Heart right ventricle (tissue), 16 donors: ENCODE results near the gene TACR1. TPM values are rescaled to one million over a fixed set of nuclear protein-coding genes. Genes with fewer than 3 reads are reported as not detected.
"Not testable (repeated sequence)": the region's sequence is repeated elsewhere in the genome, so short reads cannot be mapped to it uniquely, and the experiment has no call there.

Source experiments
- ATAC-seq, 8 donors: fragments of 200-7000 bp; cut with Tn5 transposase; one replicate each; pipeline ENCODE4 v1.9.1; 2020; ENCODE audit warnings: mild to moderate bottlenecking in 8 of 8, moderate library complexity in 8 of 8, moderate number of reproducible peaks in 1 of 8
- DNase-seq, 2 donors: peaks; one replicate each; pipeline ENCODE4 v3.0.0-alpha.2; 2020
- H3K27ac ChIP-seq, 10 donors: fragments of 200-600 bp; sonication (generic) in 2 of 10; one replicate each; pipeline versions ENCODE4 v1.5.0 to v1.8.0; 2020 to 2022; ENCODE audit warnings: mild to moderate bottlenecking in 3 of 10
- H3K27me3 ChIP-seq, 7 donors: fragments of 200-600 bp; one replicate each; pipeline ENCODE4 v1.8.0; 2021 to 2022; ENCODE audit warnings: mild to moderate bottlenecking in 2 of 7
- H3K36me3 ChIP-seq, 9 donors: fragments of 200-600 bp; sonication (generic) in 1 of 9; one replicate each; pipeline versions ENCODE4 v1.5.0 to v1.8.0; 2020 to 2022; ENCODE audit warnings: mild to moderate bottlenecking in 2 of 9
- H3K4me1 ChIP-seq, 9 donors: fragments of 200-600 bp; sonication (generic) in 1 of 9; one replicate each; pipeline versions ENCODE4 v1.5.0 to v1.8.0; 2020 to 2022; ENCODE audit warnings: mild to moderate bottlenecking in 4 of 9
- H3K4me3 ChIP-seq, 10 donors: fragments of 200-600 bp; sonication (generic) in 2 of 10; one replicate each; pipeline versions ENCODE4 v1.5.0 to v1.8.0; 2020 to 2022; ENCODE audit warnings: mild to moderate bottlenecking in 7 of 10, moderate library complexity in 2 of 10
- H3K9me3 ChIP-seq, 11 donors: fragments of 200-600 bp in 10 of 11; sonication (generic) in 2 of 11; one replicate each; pipeline versions ENCODE4 v1.5.0 to v1.8.0; 2013 to 2022; ENCODE audit warnings: mild to moderate bottlenecking in 2 of 11, control low read depth in 1 of 11, moderate library complexity in 1 of 11
- CTCF ChIP-seq, 9 donors: fragments of 200-600 bp; sonication (generic) in 2 of 9; IDR thresholded peaks; one replicate each; pipeline versions ENCODE4 v1.5.0 to v1.8.0; 2021 to 2022; ENCODE audit warnings: antibody characterized with exemption in 9 of 9, mild to moderate bottlenecking in 5 of 9, moderate library complexity in 1 of 9
- WGBS, 2 donors: extraction: QIAGEN DNeasy Blood & Tissue Kit; methylation state at CpG; one replicate each; pipeline ENCODE4 v1.1.7; 2013; ENCODE audit warnings: inconsistent platforms in 1 of 2; 5-methylcytosine and 5-hydroxymethylcytosine counted together
- intact Hi-C, 10 donors: fragments of 100-400 bp; cut with DNase I; formaldehyde crosslinking; loops; one replicate each; pipeline versions ENCODE4 v1.11.1 to v1.14.2; 2022
- polyA plus RNA-seq, 2 donors: library from polyadenylated mRNA; stranded (reverse); fragments of 200-250 nt; gene quantifications; one replicate each; pipeline ENCODE4 v1.2.3, GENCODE V29; 2013
- total RNA-seq, 10 donors: library from RNA; stranded (reverse); fragmentation: NEBNext Ultra II Directional in 3 of 10; extraction: Animal tissue kit (Norgen Biotek cat#: 25700) in 3 of 10; gene quantifications; one replicate each; pipeline versions ENCODE4 v1.2.1 to v1.2.4, GENCODE V29; 2021 to 2023
- donor health status: Arrhythmogenic right ventricular cardiomyopathy.
- donor health status: ischemic (EF 13 %, LVEDD 7.1; RV severe dilation, severe dysfunction).
- donor health status: healthy with polysubstance abuse.
- donor health status: DM: no; HTN: yes; CAD: no.
- donor health status: DM: no; HTN: no; CAD: no.
- donor health status: ischemic (EF 25% LVEDD 6.9; RV normal size, moderate dysfunction).
- donor health status: ischemic (EF 25% LVEDD 5.7; RV mildly dilated, moderate dysfunction).
- donor health status: healthy.
- donor health status: DM: yes; HTN: yes; CAD: no.
- donor health status: Ischemic cardiomyopathy.
- donor health status: ischemic (EF 35%, LVEDD 5.7; RV mildly dilated, moderate dysfunction).
- donor health status: nonischemic (EF 11% LVEDD 7.7; RV severe dilation, severe dysfunction).
- donor health status: DM: yes; HTN: yes; CAD: no.
- donor health status: PGD.
- donor health status: ischemic (EF 29% LVEDD 5.4; RV normal size, mild dysfunction).
- donor health status: nonischemic (EF 23%, LVEDD 6.1; RV moderate dilation, normal function).

Gene TACR1
- total and polyA plus RNA-seq, 12 donors = 0.06 to 0.38 (median 0.17) TPM; not detected in 3

DNA sequence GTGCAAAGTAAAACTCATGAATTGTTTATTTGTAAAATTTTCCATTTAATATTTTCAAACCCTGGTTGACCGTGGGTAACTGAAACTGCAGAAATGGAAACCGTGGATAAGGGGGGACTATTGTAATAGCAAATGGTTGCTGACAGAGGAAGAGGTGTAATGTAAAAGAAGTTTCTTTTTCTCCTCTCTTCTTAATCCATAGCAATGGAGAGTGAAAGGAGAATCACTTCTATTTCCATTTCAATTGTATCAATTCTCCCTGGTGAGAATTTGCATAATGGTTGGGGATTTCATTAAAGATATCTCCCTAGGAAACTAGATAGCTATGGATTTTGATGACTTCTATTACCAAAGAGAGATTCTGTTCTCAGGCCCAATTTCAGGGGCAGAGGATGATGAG is 24.8 kb downstream of the TACR1 start:
- intact Hi-C loops = no loop called here
- no peaks in the 10 kb centered on the region for H3K36me3 ChIP-seq
- DNase-seq (no peak), ATAC-seq (no peak)
- H3K4me3 ChIP-seq = no peak overlapping the region
- no peak overlapping the region for H3K27ac ChIP-seq
- no peaks in the 10 kb centered on the region for H3K4me1 ChIP-seq
- no peaks in the 10 kb centered on the region for H3K27me3 ChIP-seq
- no peaks in the 10 kb centered on the region for H3K9me3 ChIP-seq
- WGBS, 2 donors = 58 to 74% methylated on average over 2 of the region's 2 CpGs
- TF ChIP-seq CTCF (IDR thresholded peaks at IDR 0.05) = no peak

DNA sequence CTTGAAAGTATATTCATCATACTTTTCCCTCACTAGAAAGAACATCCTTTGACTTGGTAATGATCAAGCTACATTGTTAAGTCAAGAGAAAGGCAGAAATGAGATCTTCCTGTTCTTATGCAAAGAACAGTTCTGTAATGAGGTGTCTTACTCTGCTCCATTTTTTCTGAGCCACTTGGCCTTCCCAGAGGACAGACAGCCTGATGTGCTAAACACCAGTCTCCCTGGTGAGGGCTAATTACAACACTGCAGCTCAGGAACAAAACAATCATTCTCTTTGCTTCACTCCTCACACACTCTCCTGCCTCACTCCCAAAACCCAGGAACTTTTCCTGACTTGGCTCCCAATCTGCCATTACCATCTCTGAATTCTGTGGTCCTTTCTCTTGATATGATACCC is 25.6 kb downstream of the TACR1 start:
- no peak overlapping the region for H3K4me3 ChIP-seq
- no peaks in the 10 kb centered on the region for H3K4me1 ChIP-seq
- intact Hi-C loops = no loop called here
- ATAC-seq (no peak), DNase-seq (no peak)
- H3K27me3 ChIP-seq = no peaks in the 10 kb centered on the region
- no peaks in the 10 kb centered on the region for H3K9me3 ChIP-seq
- H3K27ac ChIP-seq = no peak overlapping the region
- no peaks in the 10 kb centered on the region for H3K36me3 ChIP-seq
- TF ChIP-seq CTCF (IDR thresholded peaks at IDR 0.05) = no peak

GRCh38 chr2:75171423-75171822 is 27.9 kb downstream of the TACR1 start:
- H3K9me3 ChIP-seq, H3K36me3 ChIP-seq, H3K4me3 ChIP-seq, H3K4me1 ChIP-seq, DNase-seq, ATAC-seq, H3K27ac ChIP-seq, intact Hi-C loops, H3K27me3 ChIP-seq: not testable (repeated sequence)
- 96 to 99% methylated on average over 5 of the region's 5 CpGs for WGBS, 2 donors

- no peaks in the 10 kb centered on the region for H3K27me3 ChIP-seq
- no peak overlapping the region for H3K27ac ChIP-seq
- WGBS, 2 donors = 95 to 97% methylated on average over 2 of the region's 2 CpGs
- H3K9me3 ChIP-seq = no peaks in the 10 kb centered on the region
- no peak for ATAC-seq
- H3K4me3 ChIP-seq = no peak overlapping the region
- H3K36me3 ChIP-seq = no peaks in the 10 kb centered on the region
- H3K4me1 ChIP-seq = no peaks in the 10 kb centered on the region
- no peak for TF ChIP-seq CTCF (IDR thresholded peaks at IDR 0.05)
- intact Hi-C loops = no loop called here
- no peak for DNase-seq
Observed at GRCh38 chr2:75170889-75171288, 28.4 kb downstream of the TACR1 start.

- H3K36me3 ChIP-seq = no peaks in the 10 kb centered on the region
- TF ChIP-seq CTCF (IDR thresholded peaks at IDR 0.05) = no peak
- H3K4me3 ChIP-seq = no peak overlapping the region
- no peaks in the 10 kb centered on the region for H3K4me1 ChIP-seq
- DNase-seq (no peak), ATAC-seq (no peak)
- no peaks in the 10 kb centered on the region for H3K9me3 ChIP-seq
- H3K27me3 ChIP-seq = no peaks in the 10 kb centered on the region
- H3K27ac ChIP-seq = no peak overlapping the region
- 59 to 60% methylated on average over 2 of the region's 2 CpGs for WGBS, 2 donors
- intact Hi-C loops = no loop called here
Observed at GRCh38 chr2:75168186-75168585, 31.1 kb downstream of the TACR1 start.
